ENCODE results near the gene RECK. TPM values are rescaled to one million over a fixed set of nuclear protein-coding genes. Genes with fewer than 3 reads are reported as not detected.
"Not testable (repeated sequence)": the region's sequence is repeated elsewhere in the genome, so short reads cannot be mapped to it uniquely, and the experiment has no call there.

RECK gene
- polyA plus RNA-seq, 1 experiment, result 112 TPM

- no peak overlapping the region for H3K4me3 ChIP-seq (ENCODE audit: low read depth, low read length)
- CTCF ChIA-PET, result interaction anchor here (1.7 to 4.0 kb wide), 3 partner anchors 12 to 40 kb away, joined by 4 to 29 read pairs (median 10); no protein-coding TSS in a partner anchor
- DNase-seq (ENCODE audit: low read depth, low spot score), result no peak
- POLR2A ChIA-PET, result interaction anchor here (0.8 kb wide), 1 partner anchor 80 kb away, joined by 3 read pairs; no protein-coding TSS in a partner anchor
- TF ChIP-seq CTCF (IDR thresholded peaks at IDR 0.05; ENCODE audit: low read depth, low read length), result no peak
- H3K27ac ChIP-seq (ENCODE audit: low read depth, low read length), result no peak overlapping the region
- no peaks in the 10 kb centered on the region; the same call in 1 of the 2 replicates for H3K9me3 ChIP-seq (ENCODE audit: control insufficient read depth, insufficient read depth, low read length)
- H3K27me3 ChIP-seq (ENCODE audit: control insufficient read depth, insufficient read depth, low read length), result no peaks in the 10 kb centered on the region
These were observed 41.8 kb upstream of the RECK start for GRCh38 chr9:35994959-35995358.

- DNase-seq (ENCODE audit: low read depth, low spot score), result no peak
- Histone ChIP-seq H3K4me3 (ENCODE audit: low read depth, low read length) (no peak overlapping the region), H3K27ac (ENCODE audit: low read depth, low read length) (no peak overlapping the region), H3K9me3 (ENCODE audit: control insufficient read depth, insufficient read depth, low read length) (no peaks in the 10 kb centered on the region; the same call in 1 of the 2 replicates), H3K27me3 (ENCODE audit: control insufficient read depth, insufficient read depth, low read length) (no peaks in the 10 kb centered on the region)
- TF ChIP-seq CTCF (IDR thresholded peaks at IDR 0.05; ENCODE audit: low read depth, low read length), result no peak
- POLR2A ChIA-PET, result no interaction called here
- CTCF ChIA-PET, result interaction anchor here (0.6 to 4.0 kb wide), 3 partner anchors 11 to 193 kb away, joined by 3 to 29 read pairs (median 10); no protein-coding TSS in a partner anchor
These were observed 40.2 kb upstream of the RECK start for GRCh38 chr9:35996358-35996970.

GRCh38 chr9:35997016-35997415 is 39.7 kb upstream of the RECK start:
- H3K4me3 ChIP-seq (ENCODE audit: low read depth, low read length); POLR2A ChIA-PET; H3K27ac ChIP-seq (ENCODE audit: low read depth, low read length); H3K9me3 ChIP-seq (ENCODE audit: control insufficient read depth, insufficient read depth, low read length); DNase-seq (ENCODE audit: low read depth, low spot score); H3K27me3 ChIP-seq (ENCODE audit: control insufficient read depth, insufficient read depth, low read length): not testable (repeated sequence)
- CTCF ChIA-PET, result interaction anchor here (0.6 to 4.0 kb wide), 3 partner anchors 10 to 193 kb away, joined by 3 to 29 read pairs (median 10); no protein-coding TSS in a partner anchor

GRCh38 chr9:35998333-35998732 is 38.4 kb upstream of the RECK start:
- Histone ChIP-seq H3K4me3 (ENCODE audit: low read depth, low read length) (no peak overlapping the region), H3K27ac (ENCODE audit: low read depth, low read length) (no peak overlapping the region), H3K27me3 (ENCODE audit: control insufficient read depth, insufficient read depth, low read length) (no peaks in the 10 kb centered on the region), H3K9me3 (ENCODE audit: control insufficient read depth, insufficient read depth, low read length) (no peaks in the 10 kb centered on the region; the same call in 1 of the 2 replicates)
- ChIA-PET POLR2A (no interaction called here), CTCF (no interaction called here)
- no peak for TF ChIP-seq CTCF (IDR thresholded peaks at IDR 0.05; ENCODE audit: low read depth, low read length)
- DNase-seq (ENCODE audit: low read depth, low spot score), result no peak

GRCh38 chr9:36005891-36006290 is 30.8 kb upstream of the RECK start:
- Histone ChIP-seq H3K27ac (ENCODE audit: low read depth, low read length) (no peak overlapping the region), H3K27me3 (ENCODE audit: control insufficient read depth, insufficient read depth, low read length) (no peaks in the 10 kb centered on the region), H3K4me3 (ENCODE audit: low read depth, low read length) (no peak overlapping the region), H3K9me3 (ENCODE audit: control insufficient read depth, insufficient read depth, low read length) (peaks cover 7% of the 10 kb centered on the region; the same call in 1 of the 2 replicates)
- TF ChIP-seq CTCF (IDR thresholded peaks at IDR 0.05; ENCODE audit: low read depth, low read length), result no peak
- DNase-seq (ENCODE audit: low read depth, low spot score), result no peak
- ChIA-PET CTCF (interaction anchor here (2.6 to 3.8 kb wide), 2 partner anchors 10 to 51 kb away, joined by 15 to 29 read pairs; no protein-coding TSS in a partner anchor), POLR2A (no interaction called here)

Measured in AG04450 (cell line).